Neural progenitor cell (in vitro differentiated cells): ENCODE measurements around the gene RPL3.
"Not testable (repeated sequence)": the region's sequence is repeated elsewhere in the genome, so short reads cannot be mapped to it uniquely, and the experiment has no call there.

ENCODE experiments used
- CTCF ChIP-seq: fragments of 200-600 bp; sonication (generic); IDR thresholded peaks from 2 replicates; pipeline ENCODE4 v1.5.1; 2017; ENCODE audit warnings: antibody characterized with exemption, mild to moderate bottlenecking
- EZH2 ChIP-seq: fragments of 200-600 bp; sonication (generic); IDR thresholded peaks from 2 replicates; pipeline ENCODE4 v1.6.1; 2017; ENCODE audit warnings: antibody characterized with exemption, mild to moderate bottlenecking, moderate library complexity
- EZH2phosphoT487 ChIP-seq: fragments of 200-600 bp; sonication (generic); IDR thresholded peaks from 2 replicates; pipeline ENCODE4 v1.6.1; 2017; ENCODE audit warnings: antibody characterized with exemption

GRCh38 chr22:39330553-39330952, 11.1 kb upstream of the RPL3 start:
- not testable (repeated sequence) for TF ChIP-seq CTCF, EZH2, EZH2phosphoT487
